LNCaP clone FGC (cell line): ENCODE results near the gene DBT.
A peak's percentile ranks its signal among the peaks of the same experiment; 100 is the strongest.

Experiments used
- DNase-seq: peaks from one replicate; pipeline ENCODE4 v3.0.0-alpha.2; 2011; ENCODE audit warnings: low read depth
- H3K4me3 ChIP-seq: 2 replicates; pipeline ENCODE4 v1.5.1; 2011; ENCODE audit warnings: mild to moderate bottlenecking, low read depth, low read length, control low read depth
- CTCF ChIP-seq: IDR thresholded peaks from 2 replicates; pipeline ENCODE4 v1.5.1; 2012; ENCODE audit warnings: mild to moderate bottlenecking; ENCODE audit not compliant: control insufficient read depth, insufficient read depth; ENCODE audit errors: extremely low read depth

Gene DBT

GRCh38 chr1:100279954-100280682 is 30.5 kb upstream of the DBT start:
- TF ChIP-seq CTCF: no peak
- H3K4me3 ChIP-seq: no peak overlapping the region
- DNase-seq: no peak

DNA sequence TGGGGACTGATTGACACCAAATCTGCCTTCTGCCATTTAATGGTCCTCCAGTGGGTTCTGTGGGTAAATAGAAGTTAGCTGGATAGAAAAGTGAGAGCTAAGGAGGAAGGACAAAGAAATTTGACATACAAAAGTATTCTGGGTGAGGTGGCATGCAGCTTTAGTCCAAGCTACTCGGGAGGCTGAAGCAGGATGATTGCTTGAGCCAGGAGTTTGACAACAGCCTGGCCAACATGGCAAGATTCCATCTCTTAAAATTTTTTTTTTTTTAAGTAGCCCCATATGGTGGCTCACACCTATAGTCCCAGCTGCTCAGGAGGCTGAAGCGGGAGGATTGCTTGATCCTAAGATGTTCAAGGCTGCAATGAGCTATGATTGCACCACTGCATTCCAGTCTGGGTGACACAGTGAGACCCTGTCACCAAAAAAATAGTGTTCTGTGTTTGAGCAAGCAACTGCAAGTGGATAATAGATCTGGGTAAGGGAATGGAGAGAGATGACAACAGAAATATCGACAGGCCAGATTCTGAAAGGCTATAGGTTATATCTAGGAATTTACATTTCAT is 29.8 kb upstream of the DBT start:
- DNase-seq: no peak
- H3K4me3 ChIP-seq: no peak overlapping the region
- TF ChIP-seq CTCF: no peak

GRCh38 chr1:100277866-100278265 is 28.2 kb upstream of the DBT start:
- no peak overlapping the region for H3K4me3 ChIP-seq
- DNase-seq: no peak
- TF ChIP-seq CTCF: no peak

DNA sequence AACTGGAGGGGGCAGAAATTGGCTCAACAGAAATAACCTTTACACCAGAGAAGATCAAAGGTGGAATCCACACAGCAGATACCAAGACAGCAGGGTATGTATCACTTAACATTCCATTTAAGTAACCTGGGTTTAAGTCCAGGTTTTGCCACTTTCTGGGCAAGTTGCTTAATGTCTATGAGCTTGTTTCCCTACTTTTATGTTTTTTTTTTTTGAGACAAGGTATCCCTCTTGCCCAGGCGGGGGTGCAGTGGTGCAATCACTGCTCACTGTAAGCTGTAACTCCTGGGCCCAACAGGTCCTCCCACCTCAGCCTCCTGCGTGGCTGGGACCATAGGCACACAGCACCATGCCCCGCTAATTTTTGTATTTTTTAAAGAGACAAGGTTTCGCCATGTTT is 18.6 kb upstream of the DBT start:
- TF ChIP-seq CTCF: no peak
- H3K4me3 ChIP-seq: no peak overlapping the region
- DNase-seq: no peak

DNA sequence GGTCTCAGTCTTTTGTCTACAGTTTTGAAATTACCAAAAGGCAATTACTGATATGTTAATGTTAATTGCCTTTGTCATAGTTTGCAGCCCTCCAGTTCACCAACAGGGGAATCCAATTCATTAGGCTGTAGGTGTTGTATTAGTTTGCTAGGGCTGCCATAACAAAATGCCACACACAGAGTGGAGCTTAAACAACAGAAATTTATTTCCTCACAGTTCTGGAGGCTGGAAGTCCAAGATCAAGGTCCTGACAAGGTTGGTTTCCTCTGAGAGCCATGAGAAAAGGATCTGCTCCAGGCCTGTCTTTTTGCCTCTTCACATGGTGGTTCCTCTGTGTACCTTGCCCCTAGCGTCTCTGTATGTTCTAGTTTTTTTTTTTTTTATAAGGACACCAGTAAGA is 17.6 kb upstream of the DBT start:
- TF ChIP-seq CTCF: no peak
- DNase-seq: no peak
- H3K4me3 ChIP-seq: peak overlapping the region; percentile 94

GRCh38 chr1:100266741-100267140 is 17.1 kb upstream of the DBT start:
- TF ChIP-seq CTCF: no peak
- peak overlapping the region; percentile 94 for H3K4me3 ChIP-seq
- no peak for DNase-seq
